ENCODE measurements around the gene ATG4B.

GRCh38 chr2:241660593-241661213 is 23.2 kb downstream of the ATG4B start:
- no peak for TF ChIP-seq CTCF (IDR thresholded peaks at IDR 0.05; ENCODE audit: poor library complexity, severe bottlenecking)
- no peak for TF ChIP-seq SMC3 (conservative IDR thresholded peaks at IDR 0.05; ENCODE audit: poor library complexity)
- no peak for TF ChIP-seq RAD21 (conservative IDR thresholded peaks at IDR 0.05)
- TF ChIP-seq EP300 (conservative IDR thresholded peaks at IDR 0.05; ENCODE audit: poor library complexity, severe bottlenecking): no peak
- TF ChIP-seq POLR2AphosphoS5 (IDR thresholded peaks at IDR 0.05): no peak
- no peak for TF ChIP-seq EZH2 (IDR thresholded peaks at IDR 0.05; ENCODE audit: borderline replicate concordance, insufficient read depth, low read length, poor library complexity, severe bottlenecking)
- TF ChIP-seq REST (IDR thresholded peaks at IDR 0.05; ENCODE audit: borderline replicate concordance): no peak

All from neural cell (in vitro differentiated cells).